Skeletal muscle cell (primary cell): Measurements from ENCODE around the gene TVP23A.
"Not testable (repeated sequence)": the region's sequence is repeated elsewhere in the genome, so short reads cannot be mapped to it uniquely, and the experiment has no call there.

Experiments used
- DNase-seq: peaks from one replicate; pipeline ENCODE4 v3.0.0-alpha.2; 2010; ENCODE audit warnings: low read depth
- H3K4me3 ChIP-seq: 2 replicates; pipeline ENCODE4 v1.5.1; 2011; ENCODE audit warnings: low read depth, mild to moderate bottlenecking, control low read depth, low read length, moderate library complexity

Gene TVP23A

GRCh38 chr16:10838621-10839278 lies 20.2 kb upstream of the TVP23A start:
- no peak overlapping the region for H3K4me3 ChIP-seq

DNA sequence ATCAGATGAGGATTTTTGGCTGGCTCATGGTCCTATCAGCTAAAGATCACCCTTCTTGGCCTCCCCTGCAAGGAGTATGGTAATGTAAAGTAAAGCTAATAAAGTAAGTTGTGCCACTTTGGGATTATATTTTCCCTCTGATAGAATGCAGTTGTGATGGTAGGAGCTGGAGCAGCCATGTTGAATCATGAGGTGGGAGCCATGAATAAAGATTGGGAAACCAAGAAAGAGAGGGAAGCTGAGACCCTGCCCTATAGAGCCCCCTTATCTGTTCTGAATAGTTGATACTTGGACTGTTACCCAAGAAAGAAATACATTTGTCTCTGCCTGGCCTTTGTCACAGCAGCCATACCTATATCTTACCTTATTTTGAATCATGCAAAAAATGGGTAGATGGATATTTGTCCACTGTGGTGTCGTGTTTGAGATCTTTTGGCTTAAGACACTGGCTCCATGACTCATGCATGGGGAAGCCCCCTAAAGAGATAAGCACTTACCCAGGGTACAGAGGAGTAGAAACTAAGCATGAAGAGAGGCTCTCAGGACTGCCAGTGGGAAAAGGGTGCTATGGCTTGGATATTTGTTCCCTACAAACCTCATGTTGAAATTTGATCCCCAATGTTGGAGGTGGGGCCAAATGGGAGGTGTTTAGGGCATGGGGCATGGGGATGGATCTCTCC lies 17.7 kb upstream of the TVP23A start:
- H3K4me3 ChIP-seq = no peak overlapping the region
- no peak for DNase-seq

More at GRCh38 chr16:10838621-10839278, 20.2 kb upstream of the TVP23A start:
- DNase-seq = no peak

DNA sequence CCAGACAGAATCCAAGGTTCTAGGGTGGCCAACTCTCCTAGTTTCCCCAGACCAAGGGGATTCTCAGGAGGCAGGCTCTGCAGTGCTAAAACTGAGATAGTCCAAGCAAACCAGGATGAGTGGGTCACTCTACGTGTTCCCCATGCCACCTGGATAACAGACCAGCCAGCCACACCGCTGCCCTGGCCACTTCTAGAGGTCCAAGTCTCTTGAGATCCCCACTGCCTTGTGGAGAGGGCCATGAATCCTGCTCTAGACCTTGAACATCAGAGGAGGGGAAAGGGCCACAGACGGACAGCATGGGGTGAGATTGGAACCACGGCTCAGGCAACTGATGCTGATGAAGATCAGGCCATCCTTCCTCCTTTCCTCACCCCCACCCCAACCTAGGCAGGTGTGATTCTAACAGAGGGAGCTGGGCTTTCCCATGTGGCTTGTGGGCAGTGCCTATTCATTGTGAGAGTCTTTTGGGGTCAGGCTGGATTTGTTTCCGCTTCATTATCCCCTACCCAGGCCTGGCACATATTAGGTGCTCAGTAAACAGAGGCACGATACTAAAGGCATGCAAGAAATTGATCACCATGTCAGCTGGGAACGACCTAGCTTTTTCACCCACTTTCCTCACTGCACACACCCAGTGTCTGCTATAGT lies 16.8 kb upstream of the TVP23A start:
- no peak for DNase-seq
- no peak overlapping the region for H3K4me3 ChIP-seq

- no peak overlapping the region for H3K4me3 ChIP-seq
- no peak for DNase-seq
These were observed 16.2 kb upstream of the TVP23A start for GRCh38 chr16:10834766-10835165.

DNA sequence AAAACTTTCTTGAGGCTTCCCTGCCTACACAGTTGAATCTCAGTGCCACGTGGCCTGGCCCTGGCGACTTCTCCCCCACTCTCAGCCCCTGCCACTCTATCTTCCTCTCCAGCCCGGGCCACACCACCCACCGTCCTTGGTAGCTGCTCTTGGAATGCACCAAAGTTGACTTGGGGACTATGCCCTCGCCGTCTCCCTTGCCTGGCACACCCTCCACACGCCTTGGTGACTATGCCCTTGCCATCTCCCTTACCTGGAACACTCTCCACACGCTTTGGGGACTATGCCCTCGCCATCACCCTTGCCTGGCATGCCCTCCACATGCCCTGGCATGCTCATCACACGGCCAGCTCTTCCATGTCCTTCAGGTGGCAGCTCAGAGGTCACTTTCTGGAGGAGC lies 15.5 kb upstream of the TVP23A start:
- DNase-seq = no peak

GRCh38 chr16:10833271-10833670 lies 14.7 kb upstream of the TVP23A start:
- no peak overlapping the region for H3K4me3 ChIP-seq
- DNase-seq = no peak

More for the DNA sequence above, 15.5 kb upstream of the TVP23A start:
- no peak overlapping the region for H3K4me3 ChIP-seq

GRCh38 chr16:10831894-10832886 lies 13.6 kb upstream of the TVP23A start:
- DNase-seq = no peak

GRCh38 chr16:10830240-10830639 lies 11.6 kb upstream of the TVP23A start:
- DNase-seq, H3K4me3 ChIP-seq: not testable (repeated sequence)

More at GRCh38 chr16:10831894-10832886, 13.6 kb upstream of the TVP23A start:
- H3K4me3 ChIP-seq = no peak overlapping the region

DNA sequence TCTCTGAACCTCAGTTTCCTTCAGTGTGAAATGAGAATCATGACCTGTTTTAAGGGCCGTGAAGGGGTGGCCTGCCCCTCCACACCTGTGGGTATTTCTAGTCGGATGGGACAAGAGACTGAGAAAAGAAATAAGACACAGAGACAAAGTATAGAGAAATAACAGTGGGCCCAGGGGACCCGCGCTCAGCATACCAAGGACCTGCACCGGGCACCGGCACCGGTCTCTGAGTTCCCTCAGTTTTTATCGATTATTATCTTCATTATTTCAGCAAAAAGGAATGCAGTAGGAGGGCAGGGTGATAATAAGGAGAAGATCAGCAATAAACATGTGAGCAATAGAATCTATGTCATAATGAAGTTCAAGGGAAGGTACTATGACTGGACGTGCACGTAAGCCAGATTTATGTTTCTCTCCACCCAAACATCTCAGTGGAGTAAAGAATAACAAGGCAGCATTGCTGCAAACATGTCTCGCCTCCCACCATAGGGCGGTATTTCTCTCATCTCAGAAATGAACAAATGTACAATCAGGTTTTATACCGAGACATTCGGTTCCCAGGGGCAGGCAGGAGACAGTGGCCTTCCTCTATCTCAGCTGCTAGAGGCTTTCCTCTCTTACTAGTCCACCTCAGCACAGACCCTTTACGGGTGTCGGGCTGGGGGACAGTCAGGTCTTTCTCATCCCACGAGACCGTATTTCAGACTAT lies 10.9 kb upstream of the TVP23A start:
- DNase-seq, H3K4me3 ChIP-seq: not testable (repeated sequence)

- peak overlapping the region; percentile 6 for H3K4me3 ChIP-seq
- DNase-seq = peak; percentile 68
These were observed 10.3 kb upstream of the TVP23A start for GRCh38 chr16:10828851-10829366.

- peak; percentile 68 for DNase-seq
- H3K4me3 ChIP-seq = no peak overlapping the region
These were observed 9.2 kb upstream of the TVP23A start for GRCh38 chr16:10827691-10828341.

DNA sequence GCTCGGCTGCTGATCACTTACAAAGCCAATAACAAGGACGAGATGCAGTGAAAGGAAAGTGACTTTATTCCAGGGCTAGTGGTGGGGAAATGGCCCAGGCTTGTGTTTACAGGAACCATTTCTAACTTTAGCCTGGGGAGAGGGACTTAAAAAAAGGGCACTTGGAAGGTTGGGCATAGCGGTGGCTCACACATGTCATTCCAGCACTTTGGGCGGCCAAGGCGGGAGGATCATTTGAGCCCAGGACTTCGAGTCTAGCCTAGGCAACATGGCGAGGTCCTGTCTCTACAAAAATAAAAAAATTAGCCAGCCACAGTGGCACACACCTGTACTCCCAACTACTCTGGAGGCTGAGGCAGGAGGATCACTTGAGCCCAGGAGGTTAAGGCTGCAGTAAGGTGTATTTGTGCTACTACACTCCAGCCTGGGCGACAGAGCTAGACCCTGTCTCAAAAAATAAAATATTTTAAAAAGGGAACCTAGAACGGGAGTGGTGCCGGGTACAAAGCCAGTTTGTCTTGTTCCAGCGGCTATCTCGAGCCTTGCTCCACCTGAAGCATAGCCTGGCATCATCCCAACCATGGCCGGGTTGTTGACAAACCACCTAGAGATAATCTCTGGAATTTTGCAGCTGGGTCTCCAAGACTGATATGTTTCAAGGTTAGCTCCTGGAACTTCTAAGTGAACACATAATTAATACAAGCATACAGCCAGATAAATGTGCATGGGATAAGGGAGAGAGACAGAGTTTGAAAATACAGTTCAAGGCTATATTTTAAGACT lies 5.7 kb upstream of the TVP23A start:
- DNase-seq = no peak
- no peak overlapping the region for H3K4me3 ChIP-seq

DNA sequence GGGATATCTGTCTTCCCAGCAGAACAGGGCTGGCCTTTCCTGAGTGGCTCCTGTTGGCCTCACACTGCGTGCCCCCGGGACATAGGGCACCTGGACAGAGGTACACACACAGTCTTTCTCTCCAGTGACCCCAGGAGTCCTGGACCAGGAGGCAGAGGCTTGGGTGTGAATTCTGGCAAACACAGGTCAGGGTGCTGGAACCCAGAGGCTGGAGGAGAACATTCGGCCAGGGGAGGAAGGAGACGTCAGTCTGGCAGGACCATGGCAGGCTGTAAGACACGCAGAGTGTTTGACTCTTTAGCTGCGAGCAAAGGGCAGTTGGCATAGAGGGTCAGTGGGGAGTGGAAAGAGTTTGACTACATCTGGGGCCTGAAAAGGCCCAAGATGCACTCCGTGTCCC lies 4.1 kb upstream of the TVP23A start:
- H3K4me3 ChIP-seq = no peak overlapping the region
- DNase-seq = no peak

DNA sequence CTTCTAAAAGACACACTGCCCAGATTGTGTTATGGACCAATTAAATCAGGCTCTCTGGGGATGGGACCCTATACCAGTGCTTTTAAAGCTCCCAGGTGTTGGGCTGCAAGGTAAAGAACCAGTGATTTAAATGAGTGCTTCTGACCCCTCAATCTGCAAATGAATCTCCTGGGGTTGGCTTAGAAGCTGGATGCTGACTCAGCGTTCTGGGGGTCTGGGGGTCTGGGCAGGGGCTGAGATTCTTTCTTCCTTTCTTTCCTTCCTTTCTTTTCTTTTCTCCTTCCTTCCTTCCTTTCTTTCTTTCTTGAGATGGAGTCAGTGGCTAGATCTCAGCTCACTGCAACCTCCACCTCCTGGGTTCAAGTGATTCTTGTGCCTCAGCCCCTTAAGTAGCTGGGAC lies 2.0 kb upstream of the TVP23A start:
- no peak for DNase-seq
- H3K4me3 ChIP-seq = no peak overlapping the region

DNA sequence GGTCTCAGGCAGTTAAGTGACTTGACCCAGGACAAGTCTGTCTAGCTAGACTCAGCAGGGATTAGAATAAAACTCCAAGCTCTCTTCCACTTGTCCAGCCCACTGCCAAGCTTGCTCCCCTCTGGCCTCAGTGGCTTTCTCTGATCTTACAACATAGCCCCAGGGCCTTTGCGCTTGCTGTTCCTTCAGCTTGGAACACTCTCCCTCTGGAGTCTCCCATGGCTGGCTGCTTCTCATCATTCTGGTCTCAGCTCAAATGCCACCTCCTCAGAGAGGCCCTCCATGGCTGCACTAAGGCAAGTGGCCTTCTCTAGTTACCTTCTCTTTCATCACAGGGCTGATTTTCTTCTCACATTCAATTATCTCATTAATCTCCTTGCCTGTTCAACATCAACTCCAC lies 1.1 kb downstream of the TVP23A start:
- no peak overlapping the region for H3K4me3 ChIP-seq
- no peak for DNase-seq

GRCh38 chr16:10813099-10813455 lies 5.5 kb downstream of the TVP23A start:
- H3K4me3 ChIP-seq = no peak overlapping the region
- DNase-seq = no peak

DNA sequence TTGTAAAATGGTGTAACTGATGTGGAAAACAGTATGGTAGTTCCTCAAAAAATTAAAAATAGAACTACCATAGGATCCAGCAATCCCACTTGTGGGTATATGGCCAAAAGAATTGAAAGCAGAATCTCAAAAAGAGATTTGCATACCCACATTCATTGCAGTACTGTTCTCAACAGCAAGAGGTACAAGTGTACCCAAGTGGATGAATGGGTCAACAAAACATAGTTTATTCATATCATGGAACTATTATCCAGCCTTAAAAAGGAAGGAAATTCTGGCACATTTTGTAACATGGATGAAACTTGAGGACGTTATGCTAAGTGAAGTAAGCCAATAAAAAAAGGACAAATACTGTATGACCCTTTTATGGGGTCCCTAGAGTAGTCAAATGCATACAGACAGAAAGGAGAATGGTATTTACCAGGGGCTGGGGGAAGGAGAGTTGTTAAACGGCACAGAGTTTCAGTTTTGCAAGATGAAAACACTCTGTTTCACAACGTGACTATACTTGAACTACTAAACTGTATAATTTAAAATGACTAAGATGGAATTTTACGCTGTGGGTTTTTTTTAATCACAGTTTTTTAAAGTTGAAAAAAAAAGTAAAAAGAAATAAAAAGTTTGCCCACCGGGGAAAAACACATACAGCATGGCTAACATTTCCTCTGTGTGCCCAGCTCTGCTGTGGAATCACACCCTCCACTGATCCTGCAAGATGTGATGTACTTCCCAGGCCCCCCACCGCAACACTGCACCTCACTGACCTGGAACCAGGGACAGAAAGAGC lies 6.1 kb downstream of the TVP23A start:
- H3K4me3 ChIP-seq = no peak overlapping the region
- no peak for DNase-seq
